ENCODE measurements around the gene TINAGL1.
"Not testable (repeated sequence)": the region's sequence is repeated elsewhere in the genome, so short reads cannot be mapped to it uniquely, and the experiment has no call there.

The TINAGL1 gene

DNA sequence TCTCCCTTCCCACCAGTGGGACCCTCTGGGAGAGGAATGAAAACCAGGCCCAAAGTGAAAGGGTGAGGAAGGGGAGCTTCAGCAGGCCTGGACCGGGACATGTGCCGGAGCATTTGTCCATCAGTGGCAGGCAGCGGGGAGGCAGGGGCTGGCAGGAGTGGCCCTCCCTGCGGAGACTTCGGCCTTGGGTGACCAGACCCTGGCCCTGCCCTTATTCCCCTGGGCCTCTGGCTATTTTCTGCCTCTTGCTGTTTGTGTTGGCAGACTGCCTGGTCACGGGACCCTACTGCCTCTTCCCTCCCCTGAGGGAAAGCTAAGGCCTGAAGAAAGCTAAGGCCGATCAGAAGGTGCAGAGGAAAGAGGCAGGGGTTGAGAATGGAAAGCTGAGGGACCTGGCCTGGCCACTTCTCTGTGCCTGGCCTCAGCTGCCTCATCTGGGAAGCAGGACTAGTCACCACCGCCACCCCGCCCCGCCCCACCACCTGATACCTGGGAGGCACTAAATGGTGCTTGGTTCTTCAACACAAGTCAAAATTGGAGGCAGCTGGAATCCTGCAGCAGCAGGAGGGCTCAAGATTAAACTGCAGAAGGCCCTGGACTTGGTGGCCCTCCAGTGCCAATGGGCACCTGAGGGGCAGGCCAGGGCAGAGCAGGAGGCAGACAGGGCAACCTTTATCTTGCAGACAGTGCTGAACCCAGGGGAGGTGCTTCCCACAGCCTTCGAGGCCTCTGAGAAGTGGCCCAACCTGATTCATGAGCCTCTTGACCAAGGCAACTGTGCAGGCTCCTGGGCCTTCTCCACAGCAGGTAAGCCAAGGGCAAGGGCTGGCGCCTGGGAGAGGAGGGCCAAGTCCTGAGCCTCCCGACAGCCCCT is 7.9 kb downstream of the TINAGL1 start:
- DNase-seq (ENCODE audit: low read depth in 4 of 4, low spot score in 1 of 4): no peak

DNA sequence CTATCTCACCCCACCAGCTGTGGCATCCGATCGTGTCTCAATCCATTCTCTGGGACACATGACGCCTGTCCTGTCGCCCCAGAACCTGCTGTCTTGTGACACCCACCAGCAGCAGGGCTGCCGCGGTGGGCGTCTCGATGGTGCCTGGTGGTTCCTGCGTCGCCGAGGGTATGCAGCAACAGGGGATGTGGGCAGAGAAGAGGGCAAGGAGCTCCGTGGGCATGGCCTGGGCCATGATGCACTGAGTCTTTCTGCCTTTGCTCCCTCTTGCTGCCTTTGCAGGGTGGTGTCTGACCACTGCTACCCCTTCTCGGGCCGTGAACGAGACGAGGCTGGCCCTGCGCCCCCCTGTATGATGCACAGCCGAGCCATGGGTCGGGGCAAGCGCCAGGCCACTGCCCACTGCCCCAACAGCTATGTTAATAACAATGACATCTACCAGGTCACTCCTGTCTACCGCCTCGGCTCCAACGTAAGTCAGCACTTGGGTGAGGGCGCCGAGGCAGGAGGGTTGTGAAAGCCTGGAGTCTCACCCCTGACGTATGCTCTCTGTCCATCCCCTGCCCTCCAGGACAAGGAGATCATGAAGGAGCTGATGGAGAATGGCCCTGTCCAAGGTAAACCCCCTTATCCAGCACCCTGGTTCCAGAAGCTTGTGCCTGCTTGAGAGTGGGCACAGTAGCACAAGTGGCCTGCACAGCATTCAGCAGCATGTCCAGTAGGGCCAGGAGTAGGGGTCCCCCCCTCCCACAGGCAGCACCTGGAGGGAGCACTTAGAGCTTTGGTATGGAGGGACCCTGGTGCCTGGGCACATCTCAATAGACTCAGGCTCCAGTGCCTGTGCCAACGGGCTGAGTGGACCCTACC is 8.8 kb downstream of the TINAGL1 start:
- no peak for DNase-seq (ENCODE audit: low read depth in 4 of 4, low spot score in 1 of 4)

DNA sequence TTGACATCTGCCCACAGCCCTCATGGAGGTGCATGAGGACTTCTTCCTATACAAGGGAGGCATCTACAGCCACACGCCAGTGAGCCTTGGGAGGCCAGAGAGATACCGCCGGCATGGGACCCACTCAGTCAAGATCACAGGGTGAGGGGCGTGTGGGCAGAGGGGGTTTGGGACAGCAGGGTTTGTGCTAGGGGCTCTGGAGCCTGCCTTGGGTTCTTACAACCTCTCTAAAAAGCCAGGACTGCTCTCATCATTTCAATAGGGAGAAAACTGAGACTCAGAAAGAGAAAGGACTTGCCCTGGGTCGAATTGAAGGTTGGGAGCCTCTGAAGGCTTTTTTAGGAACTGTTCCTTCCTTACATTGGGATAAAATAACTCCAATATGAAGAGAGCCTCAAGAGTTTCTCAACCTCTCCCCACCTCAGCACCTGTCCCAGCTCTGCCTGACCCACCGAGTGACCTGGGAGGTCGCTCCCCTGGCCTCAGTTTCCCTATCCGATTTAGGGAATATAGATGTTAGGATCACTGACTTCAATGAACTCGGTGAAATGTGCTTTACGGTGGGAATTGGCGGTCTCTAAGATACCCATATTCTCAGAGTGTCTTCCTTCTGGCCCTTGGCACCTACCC is 9.5 kb downstream of the TINAGL1 start:
- DNase-seq (ENCODE audit: low read depth in 4 of 4, low spot score in 1 of 4): no peak

DNA sequence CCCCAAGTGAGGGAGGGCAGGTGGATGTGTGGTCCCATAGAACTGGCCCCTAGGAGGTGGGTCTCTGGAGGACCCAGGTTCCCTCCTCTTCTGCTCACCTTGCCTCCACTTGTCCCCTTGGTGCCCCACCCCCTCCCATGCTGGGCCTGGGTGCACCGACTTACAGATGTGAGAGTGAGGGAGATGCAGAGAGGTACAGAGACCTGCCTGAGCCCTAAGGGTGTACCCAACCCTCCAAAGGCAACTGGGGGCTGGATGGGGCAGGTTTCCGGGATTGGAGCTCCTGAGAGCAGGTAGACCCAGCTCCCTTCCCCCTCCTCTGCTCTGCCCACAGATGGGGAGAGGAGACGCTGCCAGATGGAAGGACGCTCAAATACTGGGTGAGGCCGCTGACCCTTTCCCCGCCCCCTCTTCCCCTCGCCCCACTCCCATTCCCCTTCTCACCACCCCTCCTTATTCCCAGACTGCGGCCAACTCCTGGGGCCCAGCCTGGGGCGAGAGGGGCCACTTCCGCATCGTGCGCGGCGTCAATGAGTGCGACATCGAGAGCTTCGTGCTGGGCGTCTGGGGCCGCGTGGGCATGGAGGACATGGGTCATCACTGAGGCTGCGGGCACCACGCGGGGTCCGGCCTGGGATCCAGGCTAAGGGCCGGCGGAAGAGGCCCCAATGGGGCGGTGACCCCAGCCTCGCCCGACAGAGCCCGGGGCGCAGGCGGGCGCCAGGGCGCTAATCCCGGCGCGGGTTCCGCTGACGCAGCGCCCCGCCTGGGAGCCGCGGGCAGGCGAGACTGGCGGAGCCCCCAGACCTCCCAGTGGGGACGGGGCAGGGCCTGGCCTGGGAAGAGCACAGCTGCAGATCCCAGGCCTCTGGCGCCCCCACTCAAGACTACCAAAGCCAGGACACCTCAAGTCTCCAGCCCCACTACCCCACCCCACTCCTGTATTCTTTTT is 10.3 kb downstream of the TINAGL1 start:
- no peak for DNase-seq (ENCODE audit: low read depth in 4 of 4, low spot score in 1 of 4)

DNA sequence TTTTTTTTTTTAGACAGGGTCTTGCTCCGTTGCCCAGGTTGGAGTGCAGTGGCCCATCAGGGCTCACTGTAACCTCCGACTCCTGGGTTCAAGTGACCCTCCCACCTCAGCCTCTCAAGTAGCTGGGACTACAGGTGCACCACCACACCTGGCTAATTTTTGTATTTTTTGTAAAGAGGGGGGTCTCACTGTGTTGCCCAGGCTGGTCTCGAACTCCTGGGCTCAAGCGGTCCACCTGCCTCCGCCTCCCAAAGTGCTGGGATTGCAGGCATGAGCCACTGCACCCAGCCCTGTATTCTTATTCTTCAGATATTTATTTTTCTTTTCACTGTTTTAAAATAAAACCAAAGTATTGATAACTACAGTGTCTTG is 11.0 kb downstream of the TINAGL1 start:
- not testable (repeated sequence) for DNase-seq (ENCODE audit: low read depth in 4 of 4, low spot score in 1 of 4)

DNA sequence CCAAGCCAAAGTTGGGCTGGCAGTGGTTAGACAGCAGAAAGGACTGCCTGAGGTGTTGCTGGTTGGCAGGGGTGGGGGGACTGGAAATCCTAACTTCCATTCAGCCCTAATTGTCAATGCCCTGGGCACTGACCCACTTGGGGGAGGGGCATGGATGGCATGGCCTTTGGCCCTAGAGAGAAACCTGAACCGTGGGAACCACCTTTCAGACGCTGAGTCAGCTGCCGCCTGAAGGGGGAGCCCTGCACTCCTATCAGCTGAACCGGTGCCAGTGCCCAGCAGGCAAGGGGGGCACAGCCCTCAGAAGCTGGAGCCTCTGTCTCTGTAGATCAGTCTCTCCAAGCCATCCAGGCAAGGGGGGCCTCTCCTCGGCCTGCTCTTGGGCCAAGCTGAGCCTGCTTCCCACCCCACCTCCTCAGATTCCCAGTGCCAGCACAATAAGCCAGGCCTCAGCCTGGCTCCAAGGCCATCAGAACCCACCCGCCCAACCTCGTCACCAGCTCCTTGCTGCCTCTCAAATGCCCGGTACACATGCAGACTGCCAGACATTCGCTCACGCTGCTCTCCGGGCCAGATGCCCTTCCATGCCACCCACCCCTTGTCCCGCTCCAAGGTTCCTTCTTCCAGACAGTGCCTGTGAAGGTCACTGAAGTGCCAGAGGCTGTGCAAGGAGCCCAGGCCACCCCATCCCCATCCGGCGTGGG is 11.6 kb downstream of the TINAGL1 start:
- DNase-seq (ENCODE audit: low read depth in 4 of 4, low spot score in 1 of 4): peak in 2 of 4 experiments; percentile 26 to 49

DNA sequence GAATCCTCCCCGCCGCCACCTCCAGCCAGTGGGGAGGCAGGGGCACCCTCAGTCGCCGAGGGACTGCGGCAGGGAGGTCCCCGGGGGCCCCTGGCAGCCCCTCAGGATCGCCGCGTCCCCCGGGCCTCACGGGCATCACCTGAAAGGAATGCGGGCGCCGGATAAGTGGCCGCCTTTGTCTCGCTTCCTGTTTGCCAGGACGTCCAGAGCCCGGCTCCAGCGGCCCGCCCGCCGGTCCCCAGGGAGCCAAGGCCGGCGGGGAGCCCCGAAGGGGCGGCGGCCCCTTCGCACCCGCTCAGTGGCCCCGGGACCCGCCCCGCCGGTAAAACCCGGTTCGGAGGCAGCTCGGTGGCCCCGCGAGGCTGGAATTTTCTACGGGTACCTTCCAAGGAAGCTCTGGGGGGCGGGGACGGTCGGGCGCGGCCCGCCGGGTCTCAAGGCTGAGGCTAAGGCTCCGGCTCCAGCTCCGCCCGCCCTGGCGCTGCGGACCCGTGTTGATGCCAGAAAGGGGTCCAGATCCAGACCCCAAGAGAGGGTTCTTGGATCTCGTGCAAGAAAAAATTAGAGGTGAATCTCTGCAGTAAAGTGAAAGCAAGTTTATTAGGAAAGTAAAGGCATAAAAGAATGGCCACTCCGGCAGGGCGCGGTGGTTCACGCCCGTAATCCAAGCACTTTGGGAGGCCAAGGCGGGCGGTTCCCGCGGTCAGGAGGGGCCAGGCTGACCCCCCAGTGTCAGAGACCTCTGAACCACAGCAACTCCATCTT is 12.6 kb downstream of the TINAGL1 start:
- no peak for DNase-seq (ENCODE audit: low read depth in 4 of 4, low spot score in 1 of 4)

DNA sequence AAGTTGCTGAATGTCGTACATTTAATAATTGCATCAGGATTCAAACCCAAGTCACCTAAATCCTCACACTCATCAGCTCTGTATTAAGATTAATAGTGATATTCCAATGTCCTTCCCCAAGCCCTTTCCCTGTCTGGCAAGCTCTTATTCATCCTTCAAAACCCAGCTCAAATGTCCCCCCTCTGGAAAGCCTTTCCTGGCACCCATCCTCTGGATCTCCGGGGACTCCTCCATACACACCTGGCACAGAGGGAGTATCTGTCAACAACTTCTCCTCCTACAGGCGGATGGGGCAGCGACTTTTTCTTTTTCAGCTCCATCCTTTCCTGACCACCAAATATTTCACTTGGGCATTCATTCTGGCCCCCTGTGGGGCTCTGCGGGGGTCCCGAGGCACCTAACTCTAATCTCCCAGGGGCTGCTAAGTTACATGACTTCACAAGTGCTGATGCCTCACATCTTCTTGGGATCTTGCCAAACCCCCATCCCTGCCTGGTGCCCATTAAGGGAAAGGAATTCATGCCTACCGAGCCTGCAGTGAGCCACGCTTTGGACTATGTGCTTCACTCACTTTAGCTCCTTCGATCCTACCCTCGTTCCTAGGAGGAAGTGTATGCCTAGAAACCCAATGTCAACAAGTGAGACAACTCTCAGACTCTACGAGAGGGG is 15.2 kb downstream of the TINAGL1 start:
- DNase-seq (ENCODE audit: low read depth in 4 of 4, low spot score in 1 of 4): no peak

DNA sequence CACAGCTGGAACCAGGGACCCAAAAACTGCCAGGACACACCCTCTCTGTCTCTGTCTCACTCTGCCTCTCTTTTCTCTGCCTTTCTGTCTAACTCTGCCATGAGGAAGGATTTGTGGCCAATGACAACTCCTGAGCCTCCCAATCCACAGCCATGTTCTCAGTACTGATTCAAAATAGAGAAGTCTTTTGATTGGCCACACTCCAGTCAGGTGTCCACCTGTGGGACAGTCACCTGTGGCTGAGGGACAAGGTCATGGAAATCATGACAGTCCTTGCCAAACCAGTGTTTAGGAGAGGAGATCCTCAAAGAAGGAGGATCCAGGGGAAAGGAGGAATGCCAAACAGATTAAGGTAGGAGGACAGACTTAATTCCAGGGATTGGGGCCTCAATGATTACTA is 15.8 kb downstream of the TINAGL1 start:
- no peak for DNase-seq (ENCODE audit: low read depth in 4 of 4, low spot score in 1 of 4)

DNA sequence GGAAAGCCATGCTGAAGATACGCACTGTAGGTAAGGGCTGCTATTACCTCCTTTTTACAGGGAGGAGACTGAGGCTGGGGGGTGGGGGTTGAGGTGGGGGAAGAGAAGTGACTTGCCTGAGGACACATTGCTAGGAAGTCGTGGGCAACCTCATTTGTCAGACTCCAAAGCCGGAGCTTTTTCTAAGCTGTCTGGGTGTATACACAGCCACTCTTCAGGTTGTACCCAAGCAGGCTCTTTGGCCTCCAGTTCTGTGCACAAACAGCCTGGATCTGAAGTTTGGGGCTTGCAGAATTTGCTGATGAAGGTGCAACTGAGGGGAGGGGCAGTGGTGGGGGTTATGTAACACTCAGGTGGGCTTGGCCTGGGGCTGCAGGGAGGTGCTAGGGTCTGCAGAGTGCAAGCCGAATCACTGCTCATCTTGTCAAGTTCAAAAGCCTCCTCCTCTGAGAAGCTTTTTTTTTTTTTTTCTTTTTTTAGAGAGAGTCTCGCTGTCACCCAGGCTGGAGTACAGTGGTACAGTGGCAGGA is 16.9 kb downstream of the TINAGL1 start:
- no peak for DNase-seq (ENCODE audit: low read depth in 4 of 4, low spot score in 1 of 4)

DNA sequence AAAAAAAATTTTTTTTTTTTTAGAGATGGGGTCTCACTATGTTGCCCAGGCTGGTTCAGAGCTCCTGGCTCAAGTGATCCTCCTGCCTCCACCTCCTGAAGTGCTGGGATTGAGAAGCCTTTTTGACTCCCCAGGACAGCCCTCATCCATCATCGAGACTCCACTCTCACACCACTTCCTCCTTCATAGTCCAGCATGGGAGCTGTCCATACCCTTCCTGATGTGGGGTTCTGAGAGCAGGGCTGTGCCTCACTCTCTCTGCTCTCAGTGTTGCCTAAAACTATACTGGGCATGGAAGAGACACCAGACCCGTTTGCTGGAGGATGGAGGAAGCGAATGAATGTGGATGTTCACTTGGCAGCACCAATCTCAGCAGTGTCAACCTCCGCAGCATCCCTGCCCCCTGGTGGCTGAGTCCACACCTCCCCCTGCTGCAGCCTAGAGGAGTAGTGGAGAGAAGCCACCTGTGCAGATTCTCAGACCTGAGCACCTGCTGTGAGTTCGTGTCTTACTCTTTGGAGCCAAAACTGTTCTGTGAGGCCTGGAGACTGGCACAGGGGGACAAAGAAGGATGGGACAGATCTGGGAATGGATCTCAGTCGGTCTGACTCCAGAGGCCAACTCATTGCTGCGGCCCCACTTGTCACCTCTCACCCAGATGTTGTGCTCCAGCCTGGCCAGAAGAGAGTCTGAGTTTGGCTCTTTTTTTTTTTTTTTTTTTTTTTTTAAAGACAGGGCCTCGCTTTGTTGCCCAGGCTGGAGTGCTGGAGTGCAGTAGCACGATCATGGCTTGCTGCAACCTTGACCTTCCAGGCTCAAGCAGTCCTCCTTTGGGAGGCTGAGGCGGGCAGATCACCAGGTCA is 17.7 kb downstream of the TINAGL1 start:
- peak in 3 of 4 experiments; percentile 52 to 58 (median 58) for DNase-seq (ENCODE audit: low read depth in 4 of 4, low spot score in 1 of 4)

DNA sequence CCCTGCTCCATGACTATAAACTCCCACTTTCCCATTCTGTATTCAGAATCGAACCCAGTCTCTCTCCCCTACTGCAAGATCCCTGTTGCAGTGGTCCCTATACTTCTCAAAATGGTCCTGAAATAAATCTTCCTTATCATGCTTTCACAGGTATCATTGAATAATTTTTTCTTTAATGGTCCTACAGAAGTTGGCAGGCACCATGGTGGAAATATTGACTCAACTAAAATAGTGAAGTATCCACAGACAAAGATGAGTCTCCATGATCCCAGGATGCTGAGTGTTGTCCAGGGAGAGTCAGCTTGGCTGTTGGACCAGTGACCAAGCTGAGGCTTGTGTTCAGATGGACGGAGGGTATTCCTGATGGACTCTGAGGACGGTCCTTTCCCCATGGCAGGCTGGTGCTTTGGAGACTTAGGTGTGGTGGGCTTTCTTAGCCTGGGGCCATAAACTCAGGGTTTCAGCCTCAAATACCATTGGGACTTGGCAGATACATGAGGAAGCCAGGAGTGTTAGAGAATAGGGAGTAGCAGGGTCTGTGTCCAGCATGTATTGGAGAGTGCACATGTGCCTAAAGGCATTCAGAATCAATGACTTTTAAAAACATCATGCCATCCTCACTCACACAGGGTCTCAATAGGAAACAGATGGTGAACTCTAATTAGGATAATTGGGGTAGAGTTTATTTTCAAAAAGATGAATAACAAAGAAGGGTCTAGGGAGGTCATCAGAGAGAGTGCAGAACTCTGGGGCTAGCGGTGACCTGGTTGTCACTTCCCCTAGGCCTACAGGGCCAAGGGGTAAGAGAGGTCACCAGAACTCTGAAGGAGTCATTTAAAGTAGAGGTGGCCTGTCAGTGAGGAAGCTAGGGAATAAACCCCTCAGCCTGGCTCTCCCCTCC is 19.8 kb downstream of the TINAGL1 start:
- no peak for DNase-seq (ENCODE audit: low read depth in 4 of 4, low spot score in 1 of 4)

DNA sequence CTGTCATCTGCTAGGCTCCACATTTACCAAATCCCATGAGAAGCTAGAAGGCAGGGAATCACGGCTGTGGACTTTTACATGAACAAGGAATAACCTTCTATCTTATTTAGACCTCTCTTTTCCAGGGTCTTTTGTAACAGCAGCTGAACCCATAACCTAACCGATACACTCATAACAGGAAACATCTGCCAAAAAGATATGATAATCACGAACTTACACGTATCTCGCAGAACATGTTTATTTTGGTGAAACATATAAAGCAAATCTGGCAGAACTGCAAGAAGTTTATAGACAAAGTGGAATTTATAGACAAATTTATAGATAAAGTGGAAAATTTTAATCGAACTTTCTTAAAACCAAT is 20.4 kb downstream of the TINAGL1 start:
- DNase-seq (ENCODE audit: low read depth in 4 of 4, low spot score in 1 of 4): no peak

DNA sequence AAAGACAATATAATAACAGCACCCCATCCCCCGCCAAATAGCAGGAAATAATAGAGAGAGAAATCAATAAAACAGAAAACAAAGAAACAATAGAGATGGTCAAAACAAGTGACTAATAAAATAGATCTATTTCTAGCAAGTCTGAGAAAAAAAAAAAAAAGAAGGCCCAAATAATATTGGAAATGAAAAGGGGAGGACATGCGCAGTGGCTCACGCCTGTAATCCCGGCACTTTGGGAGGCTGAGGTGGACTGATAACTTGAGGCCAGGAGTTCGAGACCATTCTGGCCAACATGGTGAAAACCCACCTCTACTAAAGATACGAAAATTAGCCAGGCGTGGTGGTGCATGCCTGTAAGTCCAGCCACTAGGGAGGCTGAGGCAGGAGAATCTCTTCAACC is 22.7 kb downstream of the TINAGL1 start:
- no peak for DNase-seq (ENCODE audit: low read depth in 4 of 4, low spot score in 1 of 4)

DNA sequence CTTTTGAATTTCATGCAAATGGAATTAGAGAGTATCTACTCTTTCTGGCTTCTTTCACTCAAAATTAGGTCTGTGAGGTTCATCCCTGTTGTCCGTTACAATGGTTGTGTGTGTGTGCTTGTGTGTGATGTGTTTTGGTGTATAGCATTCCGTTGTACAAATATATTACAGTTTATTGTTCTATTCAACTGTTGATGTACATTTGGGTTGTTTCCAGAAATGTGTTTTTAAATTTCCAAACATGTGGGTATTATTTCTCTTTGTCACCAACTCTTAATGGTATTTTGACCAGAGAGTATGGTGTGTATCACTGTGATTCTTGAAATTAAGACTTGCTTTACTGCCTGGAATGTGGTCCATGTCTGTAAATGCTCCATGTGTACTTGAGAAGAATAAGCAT is 24.3 kb downstream of the TINAGL1 start:
- DNase-seq (ENCODE audit: low read depth in 4 of 4, low spot score in 1 of 4): no peak

DNA sequence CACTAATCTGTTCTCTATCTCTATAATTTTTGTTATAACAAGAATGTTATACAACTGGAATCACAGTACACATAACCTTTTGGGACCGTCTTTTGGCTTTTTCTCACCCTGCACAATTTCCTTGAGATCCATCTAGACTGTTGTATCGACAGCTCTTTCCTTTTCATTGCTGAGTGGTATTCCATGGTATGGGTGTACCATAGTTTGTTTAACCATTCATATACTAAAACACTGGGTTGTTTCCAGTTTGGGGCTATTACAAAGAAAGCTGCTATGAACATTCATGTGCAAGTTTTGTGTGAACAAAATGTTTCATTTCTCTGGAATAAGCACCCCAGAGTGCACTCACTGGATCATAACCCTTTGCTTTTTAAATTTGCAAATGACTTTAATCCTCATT is 25.8 kb downstream of the TINAGL1 start:
- DNase-seq (ENCODE audit: low read depth in 4 of 4, low spot score in 1 of 4): no peak
